ENCODE results near the gene INPP5J.

DNA sequence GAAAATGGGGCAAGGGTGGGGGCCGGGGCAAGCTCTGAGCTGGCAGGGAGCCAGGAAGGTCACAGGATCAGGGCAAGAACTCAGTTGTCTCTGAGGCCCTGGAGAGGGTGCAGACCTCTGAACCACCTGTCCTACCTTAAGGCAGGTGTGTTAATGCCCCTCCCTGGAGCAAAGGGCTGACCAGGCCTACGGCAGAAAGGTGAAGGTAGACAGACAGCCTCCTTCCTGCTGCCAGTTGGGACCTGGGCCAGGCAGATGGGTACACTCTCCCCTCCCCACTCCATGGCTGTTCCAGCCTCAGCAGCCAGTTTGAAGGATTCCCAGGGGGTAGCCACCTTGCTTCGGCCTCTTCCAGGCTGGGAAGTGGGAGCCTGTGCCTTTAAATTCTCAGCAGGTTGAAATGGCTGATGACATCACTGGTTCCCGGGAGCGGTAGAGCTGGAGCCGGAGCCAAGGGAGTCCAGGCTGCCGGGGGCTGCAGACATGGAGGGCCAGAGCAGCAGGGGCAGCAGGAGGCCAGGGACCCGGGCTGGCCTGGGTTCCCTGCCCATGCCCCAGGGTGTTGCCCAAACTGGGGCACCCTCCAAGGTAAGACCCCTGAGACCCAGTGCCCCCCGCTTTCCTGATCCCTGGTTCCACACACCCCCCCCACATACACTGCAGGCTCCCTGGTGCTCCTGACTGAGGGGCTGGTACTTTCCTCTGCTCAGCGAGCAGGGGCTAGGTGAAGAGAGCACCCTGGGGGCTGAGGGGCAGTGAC is at the start of gene INPP5J:
- TF ChIP-seq POLR2A (IDR thresholded peaks at IDR 0.05) = no peak
- TF ChIP-seq, protein P1, sequence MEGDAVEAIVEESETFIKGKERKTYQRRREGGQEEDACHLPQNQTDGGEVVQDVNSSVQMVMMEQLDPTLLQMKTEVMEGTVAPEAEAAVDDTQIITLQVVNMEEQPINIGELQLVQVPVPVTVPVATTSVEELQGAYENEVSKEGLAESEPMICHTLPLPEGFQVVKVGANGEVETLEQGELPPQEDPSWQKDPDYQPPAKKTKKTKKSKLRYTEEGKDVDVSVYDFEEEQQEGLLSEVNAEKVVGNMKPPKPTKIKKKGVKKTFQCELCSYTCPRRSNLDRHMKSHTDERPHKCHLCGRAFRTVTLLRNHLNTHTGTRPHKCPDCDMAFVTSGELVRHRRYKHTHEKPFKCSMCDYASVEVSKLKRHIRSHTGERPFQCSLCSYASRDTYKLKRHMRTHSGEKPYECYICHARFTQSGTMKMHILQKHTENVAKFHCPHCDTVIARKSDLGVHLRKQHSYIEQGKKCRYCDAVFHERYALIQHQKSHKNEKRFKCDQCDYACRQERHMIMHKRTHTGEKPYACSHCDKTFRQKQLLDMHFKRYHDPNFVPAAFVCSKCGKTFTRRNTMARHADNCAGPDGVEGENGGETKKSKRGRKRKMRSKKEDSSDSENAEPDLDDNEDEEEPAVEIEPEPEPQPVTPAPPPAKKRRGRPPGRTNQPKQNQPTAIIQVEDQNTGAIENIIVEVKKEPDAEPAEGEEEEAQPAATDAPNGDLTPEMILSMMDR (IDR thresholded peaks at IDR 0.05) = no peak
